Activated CD4-positive, alpha-beta T cell treated with anti-CD3 and anti-CD28 coated beads for 24 hours (primary cell): ENCODE results near the gene MTRFR.
"Not testable (repeated sequence)": the region's sequence is repeated elsewhere in the genome, so short reads cannot be mapped to it uniquely, and the experiment has no call there.

ENCODE experiments used
- DNase-seq, 2 donors: peaks; one replicate each; pipeline ENCODE4 v3.0.0-alpha.2; 2020; ENCODE audit warnings: low read depth in 2 of 2

MTRFR gene

DNA sequence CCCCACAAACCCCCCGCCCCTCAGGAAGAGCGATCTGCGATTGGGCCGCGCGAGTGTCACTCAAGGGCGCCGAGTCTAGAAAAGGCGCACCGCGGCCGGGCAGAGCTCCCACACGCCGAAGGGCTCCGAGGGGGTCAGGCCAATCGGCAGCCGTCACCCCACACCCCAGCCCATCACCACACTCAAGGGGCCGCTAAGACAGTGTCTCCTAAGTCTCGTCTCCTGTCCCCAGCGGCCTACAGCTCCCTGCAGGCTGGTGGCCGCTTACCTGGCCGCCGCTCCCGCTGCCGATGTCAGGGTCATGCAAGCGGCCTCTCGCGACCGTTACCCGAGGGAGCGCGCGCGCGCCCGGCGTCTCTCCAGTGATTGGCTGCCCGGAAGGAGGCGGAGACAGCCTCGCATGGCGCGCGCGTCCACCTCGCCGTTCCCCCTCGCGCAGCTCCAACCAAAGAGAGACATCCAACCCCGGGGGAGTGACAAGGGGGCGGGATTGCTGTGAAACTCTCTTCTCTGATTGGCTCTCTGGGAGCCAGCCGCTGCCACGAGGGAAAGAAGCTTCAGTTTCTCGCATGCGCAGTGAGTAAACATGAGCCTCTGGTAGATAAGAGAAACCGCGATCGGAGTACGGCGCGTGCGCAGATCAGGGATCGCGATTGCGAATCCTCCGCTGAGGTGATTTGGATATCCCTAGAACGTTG, at the start of gene MTRFR, which contains the start of gene MPHOSPH9:
Gene MTRFR (plus strand): TSS at position 630 of the 698 bp plus-strand sequence. CDS start 20,239 bp downstream, outside the sequence.
Gene MPHOSPH9 (minus strand): TSS at position 335 of the 698 bp plus-strand sequence. CDS start 2,777 bp downstream, outside the sequence.
- peak; percentile 95 to 96 for DNase-seq

DNA sequence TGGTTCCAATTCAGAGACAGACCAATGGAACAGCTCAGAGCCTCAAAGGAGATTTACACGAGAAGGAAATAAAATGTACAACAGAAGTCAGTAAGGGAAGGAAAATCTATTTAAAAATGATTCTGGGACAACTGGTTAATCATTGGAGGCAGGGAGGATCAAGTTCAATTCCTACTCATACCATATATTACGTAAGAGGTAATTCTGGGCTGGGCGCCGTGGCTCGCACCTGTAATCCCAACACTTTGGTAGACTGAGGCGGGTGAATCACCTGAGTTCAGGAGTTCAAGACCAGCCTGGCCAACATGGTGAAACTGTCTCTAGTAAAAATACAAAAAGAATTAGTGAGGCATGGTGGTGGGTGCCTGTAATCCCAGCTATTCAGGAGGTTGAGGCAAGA, 45.6 kb upstream of the MTRFR start:
- DNase-seq, result no peak

DNA sequence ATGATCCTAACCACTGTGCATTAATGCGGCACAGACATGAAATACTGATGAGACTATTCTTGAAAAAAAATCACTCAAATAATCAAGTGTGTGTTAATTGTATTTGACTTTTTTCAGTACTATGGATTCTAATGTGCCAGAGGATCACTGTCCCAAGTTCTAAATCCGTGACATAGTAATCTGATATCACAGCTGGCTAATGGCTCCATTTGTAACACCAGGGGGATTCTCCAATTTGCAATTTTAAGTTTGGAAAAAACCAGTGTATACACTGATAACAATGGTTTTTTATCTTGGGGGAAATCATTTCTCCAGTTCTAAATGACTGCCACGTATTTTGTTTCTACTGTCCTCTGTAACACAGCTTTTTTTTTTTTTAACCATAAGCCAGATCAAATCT, 33.3 kb upstream of the MTRFR start:
- no peak for DNase-seq

DNA sequence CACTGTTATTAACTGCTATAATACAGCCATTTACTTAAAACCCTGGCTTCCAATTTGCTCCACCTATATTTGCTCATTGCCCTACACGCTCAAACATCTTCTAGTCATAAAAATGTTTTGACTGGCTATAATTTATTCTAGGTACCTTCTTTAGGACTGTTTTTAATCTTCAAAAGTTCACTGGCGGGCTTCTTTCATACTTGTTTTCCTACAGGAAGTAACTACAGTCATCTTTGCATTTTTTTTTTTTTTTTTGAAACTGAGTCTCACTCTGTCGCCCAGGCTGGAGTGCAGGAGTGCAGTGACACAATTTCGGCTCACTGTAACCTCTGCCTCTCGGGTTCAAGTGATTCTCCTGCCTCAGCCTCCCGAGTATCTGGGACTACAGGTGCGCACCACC, 32.8 kb upstream of the MTRFR start:
- DNase-seq, result no peak

DNA sequence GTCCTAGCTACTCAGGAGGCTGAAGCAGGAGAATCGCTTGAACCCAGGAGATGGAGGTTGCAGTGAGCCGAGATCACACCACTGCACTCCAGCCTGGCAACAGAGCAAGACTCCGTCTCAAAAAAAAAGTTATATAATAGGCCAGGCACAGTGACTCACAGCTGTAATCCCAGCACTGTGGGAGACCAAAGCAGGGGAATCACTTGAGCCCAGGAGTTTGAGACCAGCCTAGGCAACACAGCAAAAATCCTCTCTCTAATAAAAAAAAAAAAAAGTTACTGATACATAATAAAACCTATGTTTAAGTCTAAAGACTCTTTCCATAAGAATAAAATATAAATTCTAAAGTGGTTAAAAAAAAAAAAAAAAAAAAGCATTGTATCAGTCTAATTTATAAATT, 26.4 kb upstream of the MTRFR start:
- not testable (repeated sequence) for DNase-seq

DNA sequence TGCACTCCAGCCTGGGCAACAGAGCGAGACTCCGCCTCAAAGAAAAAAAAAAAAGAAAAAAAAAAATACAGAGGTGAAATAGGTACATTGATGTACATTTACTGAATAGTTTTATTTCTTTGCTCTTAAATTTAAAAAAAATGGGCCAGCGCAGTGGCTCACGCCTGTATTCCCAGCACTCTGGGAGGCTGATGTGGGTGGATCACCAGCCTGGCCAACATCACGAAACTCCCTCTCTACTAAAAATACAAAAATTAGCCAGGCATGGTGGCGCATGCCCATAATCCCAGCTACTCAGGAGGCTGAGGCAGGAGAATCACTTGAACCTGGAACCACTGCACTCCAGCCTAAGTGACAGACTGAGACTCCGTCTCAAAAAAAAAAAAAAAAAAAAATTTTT, 25.4 kb upstream of the MTRFR start:
- DNase-seq, result not testable (repeated sequence)

DNA sequence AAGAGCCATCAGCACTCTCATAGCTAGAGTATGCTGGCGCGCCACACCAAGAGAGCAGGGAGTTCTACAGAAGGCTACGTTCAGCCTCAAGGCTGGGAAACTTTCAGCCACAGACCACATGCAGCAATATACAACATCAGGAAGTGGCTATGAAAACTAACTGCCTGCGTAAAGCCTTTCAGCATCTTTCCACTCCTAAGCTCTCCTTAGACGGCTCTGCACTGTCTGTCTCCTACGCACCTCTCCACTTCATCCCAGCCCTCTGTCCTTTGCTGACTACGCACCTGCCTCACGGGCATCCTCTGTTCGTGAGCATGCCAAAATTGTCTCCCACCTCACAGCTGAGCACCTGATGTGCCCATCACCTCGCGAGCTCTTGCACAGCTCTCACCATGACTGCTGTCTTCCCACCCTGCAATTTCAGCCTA, 10.0 kb upstream of the MTRFR start:
- peak; percentile 27 to 32 for DNase-seq

DNA sequence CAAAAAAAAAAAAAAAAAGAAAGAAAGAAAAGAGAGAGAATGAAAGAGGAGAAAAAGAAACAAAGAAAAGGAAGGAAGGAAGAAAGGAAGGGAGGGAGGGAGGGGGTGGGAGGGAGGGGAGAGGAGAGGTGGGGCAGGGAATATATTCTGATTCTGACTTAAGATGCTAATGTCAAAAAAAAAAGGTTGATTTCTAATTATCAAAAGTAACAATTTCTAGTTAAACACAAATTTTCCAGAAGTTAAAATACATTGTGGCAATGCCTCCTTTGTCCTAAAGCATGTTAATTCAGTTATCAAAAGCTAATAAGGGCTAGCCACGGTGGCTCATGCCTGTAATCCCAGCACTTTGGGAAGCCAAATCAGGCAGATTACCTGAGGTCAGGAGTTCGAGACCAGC, 7.8 kb upstream of the MTRFR start:
- no peak for DNase-seq

DNA sequence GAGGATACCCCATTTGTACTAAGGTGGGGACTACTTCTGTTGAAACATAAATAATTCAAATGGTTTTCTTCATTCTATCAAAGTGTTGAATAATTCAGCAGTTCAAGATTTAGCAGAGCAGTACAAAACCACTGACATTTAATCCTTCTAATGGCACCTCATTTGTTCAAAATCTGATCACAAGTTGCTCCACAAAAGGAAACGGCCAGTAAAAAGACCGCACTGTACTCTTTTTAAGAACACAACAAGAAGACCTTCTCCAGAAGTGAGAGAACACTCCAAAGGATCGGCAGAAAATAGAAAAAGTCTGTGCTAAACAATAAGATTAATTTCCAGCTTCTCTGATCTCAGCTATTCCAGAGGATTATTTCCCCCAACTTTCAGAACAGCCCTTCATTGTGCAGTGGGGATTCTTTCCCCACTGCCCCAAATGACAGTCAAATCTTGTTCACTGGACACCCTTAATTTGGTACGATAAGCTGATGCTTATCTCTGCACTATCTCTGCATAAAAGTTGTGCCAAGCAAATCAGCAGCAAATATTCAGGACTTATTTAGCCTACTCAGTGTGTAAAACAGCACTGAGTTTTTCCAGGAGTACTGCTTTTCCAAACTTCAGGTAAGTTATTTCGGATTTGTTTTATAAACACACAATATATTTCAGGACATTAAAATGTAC, 5.5 kb upstream of the MTRFR start:
- DNase-seq, result no peak

DNA sequence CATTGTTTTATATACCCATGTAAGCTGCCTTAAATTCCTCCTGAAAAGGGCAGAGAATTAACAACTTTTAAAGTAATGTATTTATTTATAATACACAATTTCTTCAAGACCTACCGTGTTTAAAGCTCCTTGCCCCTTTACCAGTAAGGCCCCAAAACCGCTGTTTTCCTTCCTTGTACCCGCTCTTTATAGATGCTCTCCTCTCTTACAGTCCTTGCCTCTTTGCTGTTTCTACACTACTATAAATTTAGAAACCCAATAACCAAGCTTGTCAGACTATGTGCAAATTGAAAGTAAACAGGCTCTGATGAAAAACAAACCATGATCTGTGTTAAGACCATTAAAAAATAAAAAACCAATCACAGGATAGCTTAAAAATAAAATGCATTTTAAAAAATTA, 4.2 kb upstream of the MTRFR start:
- no peak for DNase-seq

DNA sequence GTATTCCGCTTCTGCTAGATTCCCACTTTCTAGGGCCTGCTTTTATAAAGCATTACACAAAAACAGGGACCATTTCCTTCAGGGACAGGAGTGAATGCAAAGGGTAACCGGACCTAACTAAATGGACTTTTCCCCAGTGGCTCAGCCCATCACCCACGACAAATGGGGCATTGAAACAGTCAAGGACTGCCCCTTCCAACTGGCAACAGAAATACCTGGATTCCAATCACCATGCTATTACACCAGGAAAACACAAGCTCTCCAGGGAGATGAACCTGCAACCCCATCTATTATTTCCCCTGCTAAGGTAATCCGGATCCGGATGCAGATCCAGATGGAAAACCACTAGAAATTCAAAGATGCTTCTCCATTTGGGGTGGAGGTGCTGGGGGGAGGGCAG, 1.3 kb upstream of the MTRFR start:
- DNase-seq, result no peak

DNA sequence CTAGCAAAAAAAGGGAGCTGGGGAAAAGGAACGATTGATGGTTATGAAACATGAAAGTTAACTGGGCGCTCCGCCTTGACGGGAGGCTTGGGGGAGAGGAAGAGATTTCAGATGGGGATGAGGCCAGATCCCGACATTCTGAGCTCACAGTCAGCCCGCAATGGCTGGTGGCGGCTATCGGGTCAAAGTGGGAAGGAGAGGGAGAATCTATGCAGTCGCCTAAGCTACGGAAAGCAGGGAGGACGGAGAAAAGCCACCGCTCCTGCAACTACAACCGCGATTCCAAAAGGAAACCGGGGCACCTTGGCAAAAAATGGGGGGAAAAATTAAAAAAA, 797 bp upstream of the MTRFR start:
- no peak for DNase-seq

DNA sequence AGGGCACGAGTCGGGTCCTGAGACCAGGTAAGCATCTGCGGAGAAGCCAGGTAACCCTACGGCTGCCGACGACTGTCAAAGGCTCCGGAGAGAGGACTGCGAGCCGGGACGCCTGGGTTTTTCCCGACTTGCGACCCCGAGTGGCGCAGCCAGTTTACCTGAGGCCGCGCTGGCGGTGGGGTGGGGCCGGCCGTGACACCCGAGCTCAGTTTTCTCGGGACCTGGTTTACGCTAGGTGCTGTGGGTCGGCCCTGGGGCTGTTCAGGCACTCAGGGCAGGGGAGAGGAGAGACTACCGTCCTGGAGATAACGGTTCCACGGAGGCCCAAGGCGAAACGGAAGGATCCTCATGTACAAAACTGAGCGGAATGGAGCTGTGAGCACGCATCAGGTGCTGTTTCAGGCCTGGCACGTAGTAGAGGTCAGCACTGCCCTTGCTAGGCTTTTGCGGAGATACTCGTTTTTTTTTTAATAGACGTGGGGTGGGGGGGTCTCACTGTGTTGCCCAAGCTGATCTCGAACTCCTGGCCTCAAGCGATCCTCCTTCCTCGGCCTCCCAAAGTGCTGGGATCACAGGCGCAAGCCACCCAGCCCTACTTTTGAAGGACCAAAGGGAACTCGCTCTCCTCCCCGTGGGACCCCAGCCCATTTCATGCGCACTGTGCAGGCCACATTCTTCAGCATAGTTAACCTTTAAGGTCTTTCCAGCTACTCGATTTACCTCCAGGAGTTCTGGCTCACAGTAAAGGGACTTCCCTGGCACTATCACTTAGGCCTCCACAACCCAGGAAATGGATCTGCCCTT, 471 bp downstream of the MTRFR start:
- no peak for DNase-seq

DNA sequence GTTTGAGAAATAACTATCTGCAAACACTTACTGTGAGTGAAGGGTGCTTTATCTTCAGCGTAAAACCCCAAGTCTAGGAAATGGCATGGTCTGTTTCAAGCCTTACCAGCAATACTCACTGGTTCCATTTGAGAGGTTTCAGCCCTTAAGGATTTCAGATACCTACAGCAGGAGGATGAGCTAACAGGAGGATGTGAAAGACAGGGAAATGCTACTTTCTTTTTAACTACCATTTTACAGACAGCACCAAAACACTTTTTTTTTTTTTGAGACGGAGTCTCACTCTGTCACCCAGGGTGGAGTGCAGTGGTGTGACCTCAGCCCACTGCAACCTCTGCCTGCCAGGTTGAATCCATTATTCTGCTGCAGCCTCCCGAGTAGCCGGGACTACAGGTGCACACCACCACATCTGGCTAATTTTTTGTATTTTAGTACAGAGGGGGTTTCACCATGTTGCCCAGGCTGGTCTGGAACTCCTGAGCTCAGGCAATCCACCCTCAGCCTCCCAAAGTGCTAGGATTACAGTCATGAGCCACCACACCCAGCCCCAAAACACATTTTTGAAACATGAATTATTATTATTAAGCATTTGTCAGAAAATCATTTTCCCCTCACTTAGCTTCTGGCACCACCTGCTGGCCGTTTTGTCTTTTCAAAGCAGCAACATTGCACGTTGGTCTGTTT, 4.6 kb downstream of the MTRFR start:
- DNase-seq, result peak; percentile 51 to 57

DNA sequence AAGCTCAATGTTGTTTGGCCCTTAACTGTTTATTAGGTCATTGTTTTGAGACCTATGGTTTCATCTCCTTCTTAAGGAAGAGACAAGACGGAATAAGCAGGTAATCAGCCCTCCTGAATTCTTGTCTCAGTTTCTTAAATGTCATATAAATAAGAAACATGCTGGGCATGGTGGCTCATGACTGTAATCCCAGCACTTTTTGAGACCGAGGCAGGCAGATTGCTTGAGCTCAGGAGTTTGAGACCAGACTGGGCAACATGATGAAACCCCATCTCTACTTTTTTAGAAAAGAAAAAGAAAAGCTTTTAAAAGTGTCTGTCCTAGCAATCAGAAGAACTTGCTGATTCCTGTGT, 5.1 kb downstream of the MTRFR start:
- no peak for DNase-seq

DNA sequence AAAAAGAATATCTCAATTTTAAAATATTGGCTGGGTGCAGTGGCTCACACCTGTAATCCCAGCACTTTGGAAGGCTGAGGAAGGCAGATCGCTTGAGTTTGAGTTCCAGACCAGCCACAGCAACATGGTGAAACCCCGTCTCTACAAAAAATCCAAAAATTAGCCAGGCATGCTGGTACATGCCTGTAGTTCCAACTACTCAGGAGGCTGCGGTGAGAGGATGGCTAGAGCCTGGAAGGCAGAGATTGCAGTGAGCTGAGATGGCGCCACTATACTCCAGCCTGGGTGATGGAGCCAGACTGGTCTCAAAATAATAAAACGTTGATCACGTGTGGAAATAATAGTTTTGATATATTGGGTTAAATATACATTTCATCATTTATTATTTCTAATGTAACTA, 5.7 kb downstream of the MTRFR start:
- DNase-seq, result no peak

DNA sequence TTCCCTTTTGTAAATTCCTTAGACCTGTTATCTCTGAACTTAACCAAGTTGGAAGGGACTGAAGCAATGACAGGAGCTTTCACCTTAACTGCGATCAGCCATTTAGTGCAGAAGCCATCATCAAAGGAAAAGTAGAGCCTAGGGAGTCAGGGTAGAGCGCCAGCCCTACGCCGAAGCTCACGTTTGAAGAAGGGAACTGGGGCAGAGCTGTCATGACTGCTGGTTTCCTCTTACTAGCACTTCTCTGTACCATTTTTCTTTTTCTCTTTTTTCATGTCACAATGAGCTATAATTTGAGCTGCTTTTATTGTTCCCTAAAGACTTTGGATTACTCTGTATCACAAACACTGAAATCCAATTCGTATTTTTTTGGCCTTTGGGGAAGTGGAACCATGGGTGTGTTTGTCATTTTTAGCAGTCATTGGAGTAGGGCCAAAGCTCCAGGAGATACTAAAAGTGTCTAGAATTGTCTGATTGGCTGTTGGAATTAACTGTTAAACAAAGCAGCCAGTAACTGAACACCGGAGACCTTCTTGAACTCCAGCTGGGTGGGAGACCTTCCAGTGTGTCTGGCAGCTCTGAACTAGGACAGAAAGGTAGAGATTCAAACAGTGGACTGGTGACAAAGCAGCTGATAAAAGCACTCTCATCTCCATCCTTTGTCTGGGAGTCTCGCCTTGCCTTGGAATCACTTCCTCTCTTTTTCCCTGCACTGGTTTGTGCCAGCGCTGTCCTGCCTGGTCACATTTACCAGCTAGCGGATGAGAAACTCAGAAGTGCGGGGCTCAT, 9.1 kb downstream of the MTRFR start:
- no peak for DNase-seq

DNA sequence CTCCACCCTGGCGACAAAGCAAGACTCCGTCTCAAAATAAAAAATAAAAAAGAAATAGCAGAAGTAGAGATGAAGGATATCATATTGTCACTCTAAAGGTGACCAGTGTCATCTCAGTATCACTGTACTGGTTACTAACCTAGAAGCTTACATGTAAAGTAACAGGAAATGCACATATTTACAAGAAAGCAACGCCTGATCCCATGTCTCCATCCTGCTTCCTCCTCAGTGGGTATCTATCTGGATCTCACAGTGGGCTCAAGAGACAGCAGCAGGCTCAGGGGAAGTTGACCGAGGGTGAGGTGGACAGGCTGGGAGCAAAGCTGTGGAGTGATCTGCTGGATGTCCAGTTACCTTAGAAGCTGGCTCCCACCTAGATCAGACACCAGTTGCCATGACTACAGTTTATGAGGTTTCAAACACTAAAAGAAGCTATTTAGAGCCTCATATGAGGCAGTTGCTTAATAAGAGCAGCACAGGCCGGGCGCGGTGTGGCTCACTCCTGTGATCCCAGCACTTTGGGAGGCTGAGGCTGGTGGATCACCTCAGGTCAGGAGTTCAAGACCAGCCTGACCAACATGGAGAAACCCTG, 10.5 kb downstream of the MTRFR start:
- no peak for DNase-seq

DNA sequence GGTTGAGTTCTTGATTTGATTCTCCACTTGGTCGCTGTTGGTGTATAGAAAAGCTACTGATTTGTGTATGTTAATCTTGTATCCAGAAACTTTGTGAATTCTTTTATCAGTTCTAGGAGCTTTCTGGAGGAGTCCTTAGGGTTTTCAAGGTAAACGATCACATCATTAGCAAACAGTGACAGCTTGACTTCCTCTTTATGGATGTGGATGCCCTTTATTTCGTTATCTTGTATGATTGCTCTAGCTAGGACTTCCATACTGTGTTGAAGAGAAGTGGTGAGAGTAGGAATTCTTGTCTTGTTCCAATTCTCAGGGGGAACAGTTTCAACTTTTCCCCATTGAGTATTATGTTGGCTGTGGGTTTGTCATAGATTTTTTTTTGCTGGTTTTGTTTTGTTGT, 12.4 kb downstream of the MTRFR start:
- DNase-seq, result no peak

DNA sequence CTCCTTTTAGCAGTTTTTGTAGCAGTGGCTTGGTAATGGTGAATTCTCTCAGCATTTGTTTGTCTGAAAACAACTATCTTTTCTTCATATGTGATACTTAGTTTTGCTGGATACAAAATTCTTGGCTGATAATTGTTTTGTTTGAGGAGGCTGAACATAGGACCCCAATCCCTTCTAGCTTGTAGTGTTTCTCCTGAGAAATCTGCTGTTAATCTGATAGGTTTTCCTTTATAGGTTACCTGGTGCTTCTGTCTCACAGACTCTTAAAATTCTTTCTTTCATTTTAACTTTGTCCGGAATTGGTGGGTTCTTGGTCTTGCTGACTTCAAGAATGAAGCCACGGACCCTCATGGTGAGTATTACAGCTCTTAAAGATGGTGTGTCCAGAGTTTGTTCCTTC, 14.9 kb downstream of the MTRFR start:
- not testable (repeated sequence) for DNase-seq
